Endodermal cell (in vitro differentiated cells): ENCODE data around the gene PKP2. TPM values are rescaled to one million over a fixed set of nuclear protein-coding genes. Genes with fewer than 3 reads are reported as not detected.

ENCODE experiments used
- DNase-seq: peaks from one replicate; pipeline ENCODE4 v3.0.0-alpha.2; 2017
- H3K27ac ChIP-seq: 2 replicates; pipeline ENCODE4 v1.5.1; 2013; ENCODE audit warnings: mild to moderate bottlenecking, low read depth, low read length, moderate library complexity
- H3K27me3 ChIP-seq: 2 replicates; pipeline ENCODE4 v1.6.1; 2013; ENCODE audit warnings: mild to moderate bottlenecking, low read length, moderate library complexity; ENCODE audit not compliant: insufficient read depth, control insufficient read depth, poor library complexity, severe bottlenecking
- H3K36me3 ChIP-seq: 2 replicates; pipeline ENCODE4 v1.7.0; 2013; ENCODE audit warnings: mild to moderate bottlenecking, low read length, moderate library complexity; ENCODE audit not compliant: control insufficient read depth, insufficient read depth
- H3K4me1 ChIP-seq: one replicate; pipeline ENCODE4 v1.7.0; 2013; ENCODE audit warnings: low read length; ENCODE audit not compliant: control insufficient read depth, insufficient read depth
- H3K4me3 ChIP-seq: 2 replicates; pipeline ENCODE4 v1.5.1; 2013; ENCODE audit warnings: mild to moderate bottlenecking, low read length, moderate library complexity
- H3K9ac ChIP-seq: 2 replicates; pipeline ENCODE4 v1.6.1; 2013; ENCODE audit warnings: mild to moderate bottlenecking, low read length, moderate library complexity; ENCODE audit not compliant: poor library complexity, severe bottlenecking; ENCODE audit errors: extremely low read depth
- H3K9me3 ChIP-seq: 2 replicates; pipeline ENCODE4 v1.6.1; 2013; ENCODE audit warnings: mild to moderate bottlenecking, low read length, moderate library complexity; ENCODE audit not compliant: control insufficient read depth
- H3K27ac Mint-ChIP-seq: 2 replicates; pipeline ENCODE4 v1.8.0; 2020; ENCODE audit warnings: mixed read lengths
- H3K27me3 Mint-ChIP-seq: 2 replicates; pipeline ENCODE4 v1.8.0; 2021; ENCODE audit warnings: mild to moderate bottlenecking, mixed read lengths; ENCODE audit not compliant: insufficient read depth
- H3K36me3 Mint-ChIP-seq: 2 replicates; pipeline ENCODE4 v1.8.0; 2020; ENCODE audit warnings: low read depth, mixed read lengths
- H3K4me1 Mint-ChIP-seq: 2 replicates; pipeline ENCODE4 v1.8.0; 2020; ENCODE audit warnings: mixed read lengths
- H3K4me3 Mint-ChIP-seq: 2 replicates; pipeline ENCODE4 v1.8.0; 2020; ENCODE audit warnings: mild to moderate bottlenecking, moderate library complexity, mixed read lengths
- H3K9me3 Mint-ChIP-seq: 2 replicates; pipeline ENCODE4 v1.8.0; 2020; ENCODE audit warnings: mild to moderate bottlenecking, mixed read lengths
- WGBS, 2 experiments: methylation state at CpG; one replicate each; pipeline versions ENCODE4 v1.1.5 to v1.1.7; 2013; ENCODE audit warnings: missing lambda C conversion rate in 2 of 2, mixed read lengths in 1 of 2; ENCODE audit not compliant: insufficient coverage in 1 of 2, insufficient read length in 1 of 2; 5-methylcytosine and 5-hydroxymethylcytosine counted together
- total RNA-seq, 2 donors: library from RNA; stranded (reverse); fragmentation: NEBNext Ultra II Directional in 1 of 2; extraction: Animal tissue kit (Norgen Biotek cat#: 25700) in 1 of 2; gene quantifications; 2 replicates in 1 of 2; 3 replicates in 1 of 2; pipeline ENCODE4 v1.2.1, GENCODE V29; 2021
- TF ChIP-seq, protein P1 (sequence below): fragments of 200-600 bp; sonication (generic); conservative IDR thresholded peaks from 2 replicates; pipeline ENCODE4 v1.5.0; 2021; ENCODE audit warnings: antibody characterized with exemption, mild to moderate bottlenecking

The PKP2 gene
- total RNA-seq, 2 donors from 2014 or later = 62.5 to 124 TPM

DNA sequence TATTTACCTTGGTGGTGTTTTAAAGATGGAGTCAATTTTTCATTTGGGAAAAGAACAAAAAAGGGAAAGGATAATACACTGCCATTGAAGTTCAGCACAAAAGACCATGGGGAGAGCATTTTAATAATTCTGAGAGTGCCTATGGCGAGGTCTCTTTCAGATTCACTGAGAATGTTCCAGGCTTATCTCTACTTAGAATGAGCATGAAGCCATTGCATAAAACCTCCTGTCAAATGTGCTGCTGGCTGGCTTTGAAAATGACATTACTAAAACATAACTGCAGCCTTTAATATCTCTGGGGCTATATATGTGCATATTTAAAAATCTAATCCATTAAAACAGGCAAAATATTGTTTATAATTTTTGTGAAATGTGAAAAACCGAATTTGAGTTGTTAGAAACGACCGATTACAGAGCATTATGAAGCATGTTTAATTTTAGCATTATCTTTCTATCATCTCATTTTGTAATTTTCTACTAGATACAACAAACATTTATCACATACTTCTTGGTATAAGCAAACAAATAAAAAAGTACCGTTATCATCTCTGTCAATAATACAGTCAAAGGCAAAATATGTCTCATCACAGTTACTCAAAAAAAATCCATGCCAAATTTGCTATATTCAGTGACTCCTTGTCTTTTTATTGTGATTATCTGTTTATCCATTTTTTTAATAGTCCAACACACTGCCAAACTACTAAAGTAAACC, 95.2 kb downstream of the PKP2 start:
- no peak for DNase-seq
- TF ChIP-seq, protein P1, sequence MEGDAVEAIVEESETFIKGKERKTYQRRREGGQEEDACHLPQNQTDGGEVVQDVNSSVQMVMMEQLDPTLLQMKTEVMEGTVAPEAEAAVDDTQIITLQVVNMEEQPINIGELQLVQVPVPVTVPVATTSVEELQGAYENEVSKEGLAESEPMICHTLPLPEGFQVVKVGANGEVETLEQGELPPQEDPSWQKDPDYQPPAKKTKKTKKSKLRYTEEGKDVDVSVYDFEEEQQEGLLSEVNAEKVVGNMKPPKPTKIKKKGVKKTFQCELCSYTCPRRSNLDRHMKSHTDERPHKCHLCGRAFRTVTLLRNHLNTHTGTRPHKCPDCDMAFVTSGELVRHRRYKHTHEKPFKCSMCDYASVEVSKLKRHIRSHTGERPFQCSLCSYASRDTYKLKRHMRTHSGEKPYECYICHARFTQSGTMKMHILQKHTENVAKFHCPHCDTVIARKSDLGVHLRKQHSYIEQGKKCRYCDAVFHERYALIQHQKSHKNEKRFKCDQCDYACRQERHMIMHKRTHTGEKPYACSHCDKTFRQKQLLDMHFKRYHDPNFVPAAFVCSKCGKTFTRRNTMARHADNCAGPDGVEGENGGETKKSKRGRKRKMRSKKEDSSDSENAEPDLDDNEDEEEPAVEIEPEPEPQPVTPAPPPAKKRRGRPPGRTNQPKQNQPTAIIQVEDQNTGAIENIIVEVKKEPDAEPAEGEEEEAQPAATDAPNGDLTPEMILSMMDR = no peak
- H3K4me3 ChIP-seq = no peak overlapping the region
- H3K27ac Mint-ChIP-seq = no peak overlapping the region
- H3K27me3 ChIP-seq = no peaks in the 10 kb centered on the region
- H3K4me3 Mint-ChIP-seq = no peak overlapping the region
- peaks cover 76% of the 10 kb centered on the region for H3K36me3 Mint-ChIP-seq
- no peak overlapping the region for H3K27ac ChIP-seq
- H3K9ac ChIP-seq = no peak overlapping the region
- 92 to 93% methylated on average over 4 to 5 of the region's 5 CpGs for WGBS, 2 experiments
- no peaks in the 10 kb centered on the region for H3K27me3 Mint-ChIP-seq
- H3K9me3 ChIP-seq = peaks cover 24% of the 10 kb centered on the region
- H3K4me1 ChIP-seq = no peaks in the 10 kb centered on the region
- peaks cover 33% of the 10 kb centered on the region for H3K9me3 Mint-ChIP-seq
- peaks cover 74% of the 10 kb centered on the region for H3K36me3 ChIP-seq
- no peaks in the 10 kb centered on the region for H3K4me1 Mint-ChIP-seq

DNA sequence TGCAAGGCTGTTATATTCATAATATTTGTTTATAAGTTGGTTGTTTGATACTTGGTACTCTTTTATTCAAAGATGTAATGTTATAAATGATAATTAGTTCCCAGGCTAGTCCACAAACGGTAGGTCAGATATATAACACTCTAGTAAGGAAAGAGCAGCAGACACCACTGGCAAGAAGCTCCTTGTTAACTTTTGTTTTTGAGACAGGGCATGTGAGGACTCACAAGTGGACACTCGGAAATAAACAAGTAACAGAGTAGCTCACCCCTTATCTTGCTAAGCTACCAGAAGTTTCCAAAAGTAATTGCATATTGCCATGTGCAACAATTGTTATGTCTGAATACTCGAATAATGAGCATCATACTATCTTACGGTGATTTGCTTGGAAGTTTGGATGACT, 102.3 kb downstream of the PKP2 start:
- DNase-seq = no peak
- 92% methylated on average over 4 of the region's 4 CpGs for WGBS, 2 experiments
- Mint-ChIP-seq H3K36me3 (peaks cover 74% of the 10 kb centered on the region), H3K4me1 (no peaks in the 10 kb centered on the region), H3K27me3 (no peaks in the 10 kb centered on the region), H3K27ac (no peak overlapping the region), H3K4me3 (no peak overlapping the region), H3K9me3 (peaks cover 11% of the 10 kb centered on the region)
- H3K9ac ChIP-seq = no peak overlapping the region
- no peaks in the 10 kb centered on the region for H3K27me3 ChIP-seq
- peaks cover 3% of the 10 kb centered on the region for H3K9me3 ChIP-seq
- no peak overlapping the region for H3K4me3 ChIP-seq
- no peak overlapping the region for H3K27ac ChIP-seq
- no peaks in the 10 kb centered on the region for H3K4me1 ChIP-seq
- TF ChIP-seq, protein P1 = no peak
- peaks cover 76% of the 10 kb centered on the region for H3K36me3 ChIP-seq

DNA sequence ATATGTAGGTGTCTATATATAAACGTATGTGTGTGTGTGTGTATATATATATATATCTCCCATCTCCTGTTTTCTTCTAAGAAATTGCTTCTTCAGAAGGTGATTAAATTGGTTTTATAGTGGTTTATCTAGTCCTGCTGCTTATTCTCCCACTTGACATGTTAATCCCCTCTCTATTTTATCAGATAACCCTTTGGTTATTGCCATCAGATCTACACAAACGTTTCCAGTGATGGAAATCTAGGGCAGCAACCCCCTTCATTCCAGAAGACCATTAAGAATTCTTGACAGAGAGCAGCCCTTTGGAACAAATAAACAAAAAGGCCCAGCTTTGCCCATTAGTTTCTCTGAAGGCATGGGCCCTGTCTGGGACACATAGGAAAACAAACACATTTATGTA, 106.7 kb downstream of the PKP2 start:
- no peaks in the 10 kb centered on the region for H3K27me3 Mint-ChIP-seq
- H3K27ac Mint-ChIP-seq = no peak overlapping the region

More for the DNA sequence above, 106.7 kb downstream of the PKP2 start:
- H3K27ac ChIP-seq = no peak overlapping the region
- H3K36me3 Mint-ChIP-seq = peaks cover 69% of the 10 kb centered on the region
- H3K9me3 Mint-ChIP-seq = peaks cover 16% of the 10 kb centered on the region
- peaks cover 69% of the 10 kb centered on the region for H3K36me3 ChIP-seq
- 78 to 90% methylated on average over 1 of the region's 2 CpGs for WGBS, 2 experiments
- H3K27me3 ChIP-seq = no peaks in the 10 kb centered on the region
- peaks cover 4% of the 10 kb centered on the region for H3K4me1 Mint-ChIP-seq
- TF ChIP-seq, protein P1 = no peak
- peaks cover 8% of the 10 kb centered on the region for H3K9me3 ChIP-seq
- DNase-seq = no peak
- no peak overlapping the region for H3K4me3 ChIP-seq
- H3K9ac ChIP-seq = no peak overlapping the region
- H3K4me1 ChIP-seq = no peaks in the 10 kb centered on the region
- H3K4me3 Mint-ChIP-seq = no peak overlapping the region
